Measurements from ENCODE around the gene SUSD4. TPM values are rescaled to one million over a fixed set of nuclear protein-coding genes. Genes with fewer than 3 reads are reported as not detected.
"Not testable (repeated sequence)": the region's sequence is repeated elsewhere in the genome, so short reads cannot be mapped to it uniquely, and the experiment has no call there.

SUSD4 gene
- total and polyA plus RNA-seq, 2 donors (not counting 3 experiments of a cell fraction or from before 2014, with no cell fraction given), result not detected

DNA sequence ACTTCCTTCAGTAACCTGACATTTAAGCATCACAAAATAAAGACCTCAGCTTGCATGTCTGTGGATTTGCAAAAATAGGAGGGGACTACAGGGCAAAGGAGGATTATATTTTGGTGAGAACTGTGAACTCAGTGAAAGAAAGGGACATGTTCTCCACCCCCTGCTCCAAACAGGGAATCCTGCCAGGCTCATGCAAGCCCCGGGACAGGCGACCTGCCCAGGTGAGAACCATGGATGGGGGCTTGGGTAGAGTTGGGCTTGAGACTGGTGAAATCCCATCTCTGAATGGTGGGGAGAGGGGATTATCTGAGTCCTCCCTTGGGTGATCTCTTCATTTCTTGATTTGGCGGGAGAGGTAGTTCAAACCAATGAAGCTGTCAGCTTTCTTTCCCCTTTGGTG is 110.1 kb downstream of the SUSD4 start:
- no peak overlapping the region for H3K4me3 ChIP-seq (replicated peaks in 1 of 3; ENCODE audit: insufficient read depth in 1 of 3, low read depth in 1 of 3, low read length in 3 of 3)
- dilution Hi-C loops (cut with MboI; ENCODE audit: extremely low pct_ligation_motif_present, low sequenced_read_pairs), result no loop called here
- BruUV-seq (replicated peaks), result no TSS peak
- H4K20me1 ChIP-seq (replicated peaks; ENCODE audit: control insufficient read depth, extremely low read depth, insufficient read depth, low read length), result no peaks in the 10 kb centered on the region
- H3K27ac ChIP-seq (ENCODE audit: insufficient read depth, low read depth, low read length), result no peak overlapping the region
- H3K9ac ChIP-seq (replicated peaks; ENCODE audit: extremely low read depth, insufficient read depth, low read length), result no peak overlapping the region
- H3K9me3 ChIP-seq (replicated peaks; ENCODE audit: control insufficient read depth, insufficient read depth, low read length), result no peaks in the 10 kb centered on the region
- no peaks in the 10 kb centered on the region for H3K79me2 ChIP-seq (ENCODE audit: control insufficient read depth, insufficient read depth, low read length)
- H3K4me1 ChIP-seq (ENCODE audit: control insufficient read depth, extremely low read depth, insufficient read depth, low read length), result no peaks in the 10 kb centered on the region
- H3K27me3 ChIP-seq (ENCODE audit: control insufficient read depth in 2 of 2, insufficient read depth in 2 of 2, low read length in 2 of 2), result peaks cover 0 to 3% of the 10 kb centered on the region in 2 experiments
- DNase-seq (ENCODE audit: low read depth, low spot score) (no peak), FAIRE-seq (no peak)
- intact Hi-C loops (cut with micrococcal nuclease), result no loop called here
- TF ChIP-seq MYC (IDR thresholded peaks at IDR 0.05; ENCODE audit: low read depth, low read length) (no peak), JUN (IDR thresholded peaks at IDR 0.05; ENCODE audit: borderline replicate concordance, insufficient read depth, insufficient read length, low read depth) (no peak), POLR2AphosphoS5 (IDR thresholded peaks at IDR 0.05; ENCODE audit: insufficient read depth, low read depth, low read length) (no peak), GATA2 (IDR thresholded peaks at IDR 0.05; ENCODE audit: insufficient read depth, insufficient read length, low read depth, low read length) (no peak), FOS (IDR thresholded peaks at IDR 0.05; ENCODE audit: borderline replicate concordance, insufficient read depth, low read length) (no peak), POLR2A (IDR thresholded peaks at IDR 0.05; ENCODE audit: low read depth, low read length) (no peak)
- ChIA-PET CTCF (interaction anchor here (1.6 kb wide), 1 partner anchor 120 kb away, joined by 5 read pairs; no protein-coding TSS in a partner anchor), POLR2A (no interaction called here)
- no peak overlapping the region for H2AFZ ChIP-seq (ENCODE audit: low read depth, low read length)
- no peaks in the 10 kb centered on the region for H3K9me1 ChIP-seq (replicated peaks; ENCODE audit: control insufficient read depth, extremely low read depth, insufficient read depth, low read length)
- no peak overlapping the region for H3K4me2 ChIP-seq (ENCODE audit: insufficient read depth, low read length)
- no peaks in the 10 kb centered on the region for H3K36me3 ChIP-seq (ENCODE audit: control insufficient read depth in 2 of 2, extremely low read depth in 1 of 2, insufficient read depth in 2 of 2, low read length in 2 of 2)

DNA sequence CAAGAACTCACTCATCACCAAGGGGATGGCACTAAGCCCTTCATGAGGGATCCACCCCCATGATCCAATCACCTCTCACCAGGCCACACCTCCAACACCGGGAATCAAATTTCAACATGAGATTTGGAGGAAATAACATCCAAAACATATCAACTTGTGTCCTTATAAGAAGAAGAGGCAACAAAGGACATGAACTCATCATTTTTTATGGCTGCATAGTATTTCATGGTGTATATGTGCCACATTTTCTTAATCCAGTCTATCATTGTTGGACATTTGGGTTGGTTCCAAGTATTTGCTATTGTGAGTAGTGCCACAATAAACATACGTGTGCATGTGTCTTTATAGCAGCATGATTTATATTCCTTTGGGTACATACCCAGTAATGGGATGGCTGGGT is 112.6 kb downstream of the SUSD4 start:
- H3K27ac ChIP-seq (ENCODE audit: insufficient read depth, low read depth, low read length); H3K36me3 ChIP-seq (ENCODE audit: control insufficient read depth in 2 of 2, extremely low read depth in 1 of 2, insufficient read depth in 2 of 2, low read length in 2 of 2); H3K4me3 ChIP-seq (replicated peaks in 1 of 3; ENCODE audit: insufficient read depth in 1 of 3, low read depth in 1 of 3, low read length in 3 of 3); dilution Hi-C loops (cut with MboI; ENCODE audit: extremely low pct_ligation_motif_present, low sequenced_read_pairs); BruUV-seq (replicated peaks); H3K79me2 ChIP-seq (ENCODE audit: control insufficient read depth, insufficient read depth, low read length); H2AFZ ChIP-seq (ENCODE audit: low read depth, low read length); H3K27me3 ChIP-seq (ENCODE audit: control insufficient read depth in 2 of 2, insufficient read depth in 2 of 2, low read length in 2 of 2); POLR2A ChIA-PET; intact Hi-C loops (cut with micrococcal nuclease); H4K20me1 ChIP-seq (replicated peaks; ENCODE audit: control insufficient read depth, extremely low read depth, insufficient read depth, low read length); H3K9me3 ChIP-seq (replicated peaks; ENCODE audit: control insufficient read depth, insufficient read depth, low read length); FAIRE-seq; H3K4me2 ChIP-seq (ENCODE audit: insufficient read depth, low read length); DNase-seq (ENCODE audit: low read depth, low spot score); H3K9ac ChIP-seq (replicated peaks; ENCODE audit: extremely low read depth, insufficient read depth, low read length); H3K9me1 ChIP-seq (replicated peaks; ENCODE audit: control insufficient read depth, extremely low read depth, insufficient read depth, low read length); H3K4me1 ChIP-seq (ENCODE audit: control insufficient read depth, extremely low read depth, insufficient read depth, low read length): not testable (repeated sequence)
- CTCF ChIA-PET, result interaction anchor here (2.1 kb wide), 1 partner anchor 118 kb away, joined by 9 read pairs; no protein-coding TSS in a partner anchor
